ENCODE data around the gene TMEM259. TPM values are rescaled to one million over a fixed set of nuclear protein-coding genes. Genes with fewer than 3 reads are reported as not detected.

TMEM259 gene
- total and polyA plus RNA-seq, 2 of the 13 experiments (the other 11 are each of a cell fraction or from before 2014, with no cell fraction given) = 64.7 to 164 TPM

DNA sequence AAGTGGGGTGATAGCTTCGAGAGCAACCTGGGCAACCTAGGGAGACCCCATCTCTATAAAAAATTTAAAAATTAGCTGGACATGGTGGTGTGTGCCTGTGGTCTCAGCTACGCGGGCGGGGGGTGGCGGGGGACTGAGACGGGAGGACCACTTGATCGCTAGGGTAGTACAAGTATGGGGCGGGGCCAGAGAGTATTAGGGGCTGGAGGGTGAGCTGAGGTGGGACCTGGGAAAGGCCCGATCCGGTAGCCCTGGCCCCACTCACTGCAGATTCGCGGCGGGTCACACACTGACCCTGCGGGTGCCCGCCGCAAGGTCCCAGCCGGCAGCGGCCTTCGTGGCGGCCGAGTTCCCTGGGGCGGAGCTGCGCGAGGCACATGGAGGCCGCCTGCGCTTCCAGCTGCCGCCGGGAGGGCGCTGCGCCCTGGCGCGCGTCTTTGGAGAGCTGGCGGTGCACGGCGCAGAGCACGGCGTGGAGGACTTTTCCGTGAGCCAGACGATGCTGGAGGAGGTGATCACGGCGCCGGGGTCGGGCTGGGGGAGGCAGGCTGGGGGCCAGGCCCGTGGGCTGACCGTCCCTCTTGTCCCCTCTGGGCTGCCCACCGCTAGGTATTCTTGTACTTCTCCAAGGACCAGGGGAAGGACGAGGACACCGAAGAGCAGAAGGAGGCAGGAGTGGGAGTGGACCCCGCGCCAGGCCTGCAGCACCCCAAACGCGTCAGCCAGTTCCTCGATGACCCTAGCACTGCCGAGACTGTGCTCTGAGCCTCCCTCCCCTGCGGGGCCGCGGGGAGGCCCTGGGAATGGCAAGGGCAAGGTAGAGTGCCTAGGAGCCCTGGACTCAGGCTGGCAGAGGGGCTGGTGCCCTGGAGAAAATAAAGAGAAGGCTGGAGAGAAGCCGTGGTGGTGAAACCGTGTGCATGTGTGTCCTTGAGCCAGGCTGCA lies 44.0 kb upstream of the TMEM259 start (continued):
- TF ChIP-seq, protein P1, sequence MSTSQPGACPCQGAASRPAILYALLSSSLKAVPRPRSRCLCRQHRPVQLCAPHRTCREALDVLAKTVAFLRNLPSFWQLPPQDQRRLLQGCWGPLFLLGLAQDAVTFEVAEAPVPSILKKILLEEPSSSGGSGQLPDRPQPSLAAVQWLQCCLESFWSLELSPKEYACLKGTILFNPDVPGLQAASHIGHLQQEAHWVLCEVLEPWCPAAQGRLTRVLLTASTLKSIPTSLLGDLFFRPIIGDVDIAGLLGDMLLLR (CRISPR knock-in tag; IDR thresholded peaks at IDR 0.05) = peak; percentile 36
- peak; percentile 38; the same call in 1 of the 2 replicates for TF ChIP-seq ZNF772 (CRISPR knock-in tag; IDR thresholded peaks at IDR 0.05)
- TF ChIP-seq, protein P2, sequence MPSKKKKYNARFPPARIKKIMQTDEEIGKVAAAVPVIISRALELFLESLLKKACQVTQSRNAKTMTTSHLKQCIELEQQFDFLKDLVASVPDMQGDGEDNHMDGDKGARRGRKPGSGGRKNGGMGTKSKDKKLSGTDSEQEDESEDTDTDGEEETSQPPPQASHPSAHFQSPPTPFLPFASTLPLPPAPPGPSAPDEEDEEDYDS (CRISPR knock-in tag; IDR thresholded peaks at IDR 0.05) = no peak
- TF ChIP-seq RXRB (CRISPR knock-in tag; IDR thresholded peaks at IDR 0.05; ENCODE audit: borderline replicate concordance) = no peak; the same call in 1 of the 2 replicates
- TF ChIP-seq RAD21 (CRISPR knock-in tag; IDR thresholded peaks at IDR 0.05) = peak; percentile 57
- TF ChIP-seq TGIF2 (CRISPR knock-in tag; IDR thresholded peaks at IDR 0.05) = no peak
- peak; percentile 35; the same call in 1 of the 2 replicates for TF ChIP-seq ARNT2 (CRISPR knock-in tag; IDR thresholded peaks at IDR 0.05; ENCODE audit: low read depth)
- TF ChIP-seq ZBTB1 (CRISPR knock-in tag; IDR thresholded peaks at IDR 0.05; ENCODE audit: borderline replicate concordance) = no peak
- no peak for TF ChIP-seq TCF7L2 (IDR thresholded peaks at IDR 0.05; ENCODE audit: low read depth, low read length)
- TF ChIP-seq SP4 (CRISPR knock-in tag; IDR thresholded peaks at IDR 0.05) = peak; percentile 37; the same call in 1 of the 2 replicates
- peak; percentile 62; the same call in 1 of the 2 replicates for TF ChIP-seq HDAC1 (CRISPR knock-in tag; IDR thresholded peaks at IDR 0.05)
- TF ChIP-seq, protein P3, sequence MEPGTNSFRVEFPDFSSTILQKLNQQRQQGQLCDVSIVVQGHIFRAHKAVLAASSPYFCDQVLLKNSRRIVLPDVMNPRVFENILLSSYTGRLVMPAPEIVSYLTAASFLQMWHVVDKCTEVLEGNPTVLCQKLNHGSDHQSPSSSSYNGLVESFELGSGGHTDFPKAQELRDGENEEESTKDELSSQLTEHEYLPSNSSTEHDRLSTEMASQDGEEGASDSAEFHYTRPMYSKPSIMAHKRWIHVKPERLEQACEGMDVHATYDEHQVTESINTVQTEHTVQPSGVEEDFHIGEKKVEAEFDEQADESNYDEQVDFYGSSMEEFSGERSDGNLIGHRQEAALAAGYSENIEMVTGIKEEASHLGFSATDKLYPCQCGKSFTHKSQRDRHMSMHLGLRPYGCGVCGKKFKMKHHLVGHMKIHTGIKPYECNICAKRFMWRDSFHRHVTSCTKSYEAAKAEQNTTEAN (CRISPR knock-in tag; conservative IDR thresholded peaks at IDR 0.05) = peak; percentile 48; the same call in 1 of the 2 replicates
- TF ChIP-seq, protein P4, sequence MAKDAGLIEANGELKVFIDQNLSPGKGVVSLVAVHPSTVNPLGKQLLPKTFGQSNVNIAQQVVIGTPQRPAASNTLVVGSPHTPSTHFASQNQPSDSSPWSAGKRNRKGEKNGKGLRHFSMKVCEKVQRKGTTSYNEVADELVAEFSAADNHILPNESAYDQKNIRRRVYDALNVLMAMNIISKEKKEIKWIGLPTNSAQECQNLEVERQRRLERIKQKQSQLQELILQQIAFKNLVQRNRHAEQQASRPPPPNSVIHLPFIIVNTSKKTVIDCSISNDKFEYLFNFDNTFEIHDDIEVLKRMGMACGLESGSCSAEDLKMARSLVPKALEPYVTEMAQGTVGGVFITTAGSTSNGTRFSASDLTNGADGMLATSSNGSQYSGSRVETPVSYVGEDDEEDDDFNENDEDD (CRISPR knock-in tag; IDR thresholded peaks at IDR 0.05; ENCODE audit: borderline replicate concordance) = peak; percentile 88; the same call in 1 of the 2 replicates
- no peak; the same call in 1 of the 2 replicates for TF ChIP-seq ZNF558 (CRISPR knock-in tag; IDR thresholded peaks at IDR 0.05; ENCODE audit: borderline replicate concordance)
- TF ChIP-seq, protein P5, sequence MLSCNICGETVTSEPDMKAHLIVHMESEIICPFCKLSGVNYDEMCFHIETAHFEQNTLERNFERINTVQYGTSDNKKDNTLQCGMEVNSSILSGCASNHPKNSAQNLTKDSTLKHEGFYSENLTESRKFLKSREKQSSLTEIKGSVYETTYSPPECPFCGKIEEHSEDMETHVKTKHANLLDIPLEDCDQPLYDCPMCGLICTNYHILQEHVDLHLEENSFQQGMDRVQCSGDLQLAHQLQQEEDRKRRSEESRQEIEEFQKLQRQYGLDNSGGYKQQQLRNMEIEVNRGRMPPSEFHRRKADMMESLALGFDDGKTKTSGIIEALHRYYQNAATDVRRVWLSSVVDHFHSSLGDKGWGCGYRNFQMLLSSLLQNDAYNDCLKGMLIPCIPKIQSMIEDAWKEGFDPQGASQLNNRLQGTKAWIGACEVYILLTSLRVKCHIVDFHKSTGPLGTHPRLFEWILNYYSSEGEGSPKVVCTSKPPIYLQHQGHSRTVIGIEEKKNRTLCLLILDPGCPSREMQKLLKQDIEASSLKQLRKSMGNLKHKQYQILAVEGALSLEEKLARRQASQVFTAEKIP (CRISPR knock-in tag; IDR thresholded peaks at IDR 0.05; ENCODE audit: borderline replicate concordance) = no peak
- TF ChIP-seq CENPX (CRISPR knock-in tag; IDR thresholded peaks at IDR 0.05) = no peak
- TF ChIP-seq ZNF589 (CRISPR knock-in tag; conservative IDR thresholded peaks at IDR 0.05) = no peak
- no peak for TF ChIP-seq ZNF614 (CRISPR knock-in tag; IDR thresholded peaks at IDR 0.05; ENCODE audit: borderline replicate concordance)
- TF ChIP-seq ZNF790 (CRISPR knock-in tag; IDR thresholded peaks at IDR 0.05; ENCODE audit: borderline replicate concordance) = no peak
- no peak for TF ChIP-seq NPAS2 (CRISPR knock-in tag; IDR thresholded peaks at IDR 0.05; ENCODE audit: borderline replicate concordance)
- peak; percentile 28; the same call in 1 of the 2 replicates for TF ChIP-seq THAP11 (CRISPR knock-in tag; IDR thresholded peaks at IDR 0.05)
- TF ChIP-seq ZBTB7A (CRISPR knock-in tag; IDR thresholded peaks at IDR 0.05) = peak; percentile 54
- TF ChIP-seq ZNF777 (CRISPR knock-in tag; IDR thresholded peaks at IDR 0.05) = no peak
- TF ChIP-seq ZNF460 (CRISPR knock-in tag; IDR thresholded peaks at IDR 0.05; ENCODE audit: borderline replicate concordance) = no peak

All from HepG2 (cell line).